Upper lobe of right lung (tissue), 1 donor: Measurements from ENCODE around the gene SDK2. TPM values are rescaled to one million over a fixed set of nuclear protein-coding genes. Genes with fewer than 3 reads are reported as not detected.

Experiments used
- ATAC-seq: fragments of 200-7000 bp; cut with Tn5 transposase; one replicate; pipeline ENCODE4 v1.9.1; 2020; ENCODE audit warnings: mild to moderate bottlenecking, moderate library complexity
- DNase-seq: peaks from one replicate; pipeline ENCODE4 v3.0.0-alpha.2; 2020
- H3K27ac ChIP-seq: fragments of 200-600 bp; one replicate; pipeline ENCODE4 v1.8.0; 2022
- H3K27me3 ChIP-seq: fragments of 200-600 bp; one replicate; pipeline ENCODE4 v1.8.0; 2022; ENCODE audit warnings: mild to moderate bottlenecking
- H3K36me3 ChIP-seq: fragments of 200-600 bp; one replicate; pipeline ENCODE4 v1.8.0; 2022
- H3K4me1 ChIP-seq: fragments of 200-600 bp; one replicate; pipeline ENCODE4 v1.8.0; 2022
- H3K4me3 ChIP-seq: fragments of 200-600 bp; one replicate; pipeline ENCODE4 v1.8.0; 2022; ENCODE audit warnings: mild to moderate bottlenecking
- H3K9me3 ChIP-seq: fragments of 200-600 bp; one replicate; pipeline ENCODE4 v1.8.0; 2022
- intact Hi-C: fragments of 100-400 bp; cut with DNase I; formaldehyde crosslinking; loops from one replicate; pipeline ENCODE4 v1.11.0; 2022
- total RNA-seq: library from RNA; stranded (reverse); fragmentation: NEBNext Ultra II Directional; extraction: Animal tissue kit (Norgen Biotek cat#: 25700); gene quantifications from one replicate; pipeline ENCODE4 v1.2.1, GENCODE V29; 2021
- TF ChIP-seq, protein P1 (sequence below): fragments of 200-600 bp; IDR thresholded peaks from one replicate; pipeline ENCODE4 v1.8.0; 2022; ENCODE audit warnings: antibody characterized with exemption
- donor health status: DM: no; HTN: yes; CAD: no; lungs with severe emphysema.

The SDK2 gene
- total RNA-seq, 1 donor from 2014 or later = 2.3 TPM

DNA sequence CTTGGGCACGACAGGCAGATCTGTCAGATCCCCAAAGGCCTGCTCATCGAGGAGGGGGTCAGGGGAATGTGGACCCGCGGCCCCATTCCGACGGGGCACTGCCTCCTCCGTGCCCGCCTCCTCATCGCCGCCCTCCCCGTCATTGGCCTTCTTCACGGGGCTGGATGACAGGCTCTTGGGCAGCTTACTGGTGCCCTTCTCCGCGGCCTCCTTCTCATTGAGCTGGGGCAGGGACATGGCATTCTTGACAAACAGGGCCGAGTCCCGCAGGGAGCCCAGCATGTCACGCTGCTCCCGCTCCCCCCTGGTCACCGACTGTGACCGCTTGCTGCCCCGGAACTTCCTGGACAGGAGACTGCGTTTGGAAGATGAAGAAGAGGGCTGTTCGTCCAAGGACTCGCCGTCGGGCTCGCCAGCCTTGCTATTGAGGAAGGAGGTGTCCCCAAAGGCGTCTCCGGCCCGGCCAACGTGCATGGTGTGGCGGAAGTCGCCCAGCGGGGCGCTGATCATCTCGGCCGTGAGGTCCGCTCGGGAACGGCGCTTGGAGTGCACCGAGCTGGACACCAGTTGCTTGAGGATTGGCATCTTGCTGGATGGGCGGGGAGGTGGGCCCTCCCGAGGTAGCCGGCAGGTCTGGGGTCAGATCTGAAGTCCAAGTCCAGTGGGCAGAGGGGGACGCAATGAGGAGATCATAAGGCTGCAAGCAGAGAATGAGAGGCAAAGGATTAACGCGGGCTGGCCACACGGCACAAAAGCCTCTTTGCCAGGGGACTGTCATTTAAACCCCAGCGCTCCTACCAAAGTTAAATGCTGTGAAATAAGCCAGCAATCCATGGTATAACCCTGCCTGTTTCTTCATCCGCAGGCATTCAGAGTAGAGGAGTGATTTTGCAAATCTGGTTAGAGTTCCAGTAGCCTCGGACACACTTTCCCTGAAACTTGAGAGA, 358.1 kb downstream of the SDK2 start:
- Histone ChIP-seq H3K27ac (no peak overlapping the region), H3K27me3 (no peaks in the 10 kb centered on the region), H3K9me3 (no peaks in the 10 kb centered on the region), H3K4me1 (peaks cover 38% of the 10 kb centered on the region), H3K4me3 (no peak overlapping the region), H3K36me3 (peaks cover 35% of the 10 kb centered on the region)
- no peak for ATAC-seq
- intact Hi-C loops = no loop called here
- TF ChIP-seq, protein P1, sequence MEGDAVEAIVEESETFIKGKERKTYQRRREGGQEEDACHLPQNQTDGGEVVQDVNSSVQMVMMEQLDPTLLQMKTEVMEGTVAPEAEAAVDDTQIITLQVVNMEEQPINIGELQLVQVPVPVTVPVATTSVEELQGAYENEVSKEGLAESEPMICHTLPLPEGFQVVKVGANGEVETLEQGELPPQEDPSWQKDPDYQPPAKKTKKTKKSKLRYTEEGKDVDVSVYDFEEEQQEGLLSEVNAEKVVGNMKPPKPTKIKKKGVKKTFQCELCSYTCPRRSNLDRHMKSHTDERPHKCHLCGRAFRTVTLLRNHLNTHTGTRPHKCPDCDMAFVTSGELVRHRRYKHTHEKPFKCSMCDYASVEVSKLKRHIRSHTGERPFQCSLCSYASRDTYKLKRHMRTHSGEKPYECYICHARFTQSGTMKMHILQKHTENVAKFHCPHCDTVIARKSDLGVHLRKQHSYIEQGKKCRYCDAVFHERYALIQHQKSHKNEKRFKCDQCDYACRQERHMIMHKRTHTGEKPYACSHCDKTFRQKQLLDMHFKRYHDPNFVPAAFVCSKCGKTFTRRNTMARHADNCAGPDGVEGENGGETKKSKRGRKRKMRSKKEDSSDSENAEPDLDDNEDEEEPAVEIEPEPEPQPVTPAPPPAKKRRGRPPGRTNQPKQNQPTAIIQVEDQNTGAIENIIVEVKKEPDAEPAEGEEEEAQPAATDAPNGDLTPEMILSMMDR = no peak
- no peak for DNase-seq

DNA sequence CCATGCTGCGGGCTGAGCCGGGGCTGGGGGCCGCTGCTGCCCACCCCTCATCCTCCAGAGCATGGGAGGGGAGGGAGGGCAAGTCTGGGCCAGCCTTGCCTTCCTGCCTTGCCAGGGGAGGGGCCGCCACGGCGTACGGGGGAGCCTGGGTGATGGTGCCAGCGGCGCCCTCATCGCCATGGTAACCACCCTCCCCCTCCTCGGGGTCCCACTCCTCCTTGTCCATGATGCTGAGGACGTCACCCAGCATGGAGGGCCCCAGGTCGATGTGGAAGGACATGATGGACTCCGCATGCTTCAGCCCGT, 358.7 kb downstream of the SDK2 start:
- H3K4me1 ChIP-seq = peaks cover 31% of the 10 kb centered on the region
- no peak overlapping the region for H3K27ac ChIP-seq
- H3K27me3 ChIP-seq = no peaks in the 10 kb centered on the region
- H3K4me3 ChIP-seq = no peak overlapping the region
- ATAC-seq (no peak), DNase-seq (no peak)
- intact Hi-C loops = no loop called here
- no peaks in the 10 kb centered on the region for H3K9me3 ChIP-seq
- TF ChIP-seq, protein P1 = no peak
- H3K36me3 ChIP-seq = peaks cover 35% of the 10 kb centered on the region

DNA sequence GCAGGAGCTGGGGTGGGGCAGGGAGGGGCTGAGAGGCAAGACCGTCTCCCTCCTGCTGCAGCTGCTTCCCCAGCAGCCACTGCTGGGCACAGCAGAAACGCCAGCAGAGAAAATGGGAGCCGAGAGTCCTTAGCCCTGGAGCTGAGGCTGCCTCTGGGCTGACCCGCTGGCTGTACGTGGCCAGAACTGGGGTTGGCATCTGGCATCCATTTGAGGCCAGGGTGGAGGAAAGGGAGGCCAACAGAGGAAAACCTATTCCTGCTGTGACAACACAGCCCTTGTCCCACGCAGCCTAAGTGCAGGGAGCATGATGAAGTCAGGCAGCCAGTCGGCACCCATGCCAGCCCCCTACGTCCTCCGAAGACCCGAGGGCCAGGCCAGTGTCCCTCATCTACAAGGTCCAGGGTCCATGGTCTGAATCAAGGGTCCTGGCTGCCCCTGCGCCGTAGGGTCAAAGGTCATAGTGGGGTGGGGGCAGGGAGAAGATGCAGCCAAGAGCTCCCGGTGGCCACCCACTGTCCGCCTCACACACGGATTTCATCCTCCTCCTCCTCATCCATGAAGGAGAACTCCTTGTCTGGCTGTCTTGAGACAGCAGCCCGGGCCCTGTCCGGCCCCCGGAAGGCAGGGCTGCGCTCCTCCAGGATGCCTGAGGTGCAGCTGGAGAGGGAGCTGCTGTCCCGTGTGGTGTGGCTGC, 359.2 kb downstream of the SDK2 start:
- TF ChIP-seq, protein P1 = no peak
- H3K27ac ChIP-seq = no peak overlapping the region
- no peaks in the 10 kb centered on the region for H3K27me3 ChIP-seq
- peaks cover 26% of the 10 kb centered on the region for H3K4me1 ChIP-seq
- intact Hi-C loops = no loop called here
- H3K4me3 ChIP-seq = no peak overlapping the region
- ATAC-seq (no peak), DNase-seq (no peak)
- no peaks in the 10 kb centered on the region for H3K9me3 ChIP-seq
- peaks cover 35% of the 10 kb centered on the region for H3K36me3 ChIP-seq
